Progenitor cell of endocrine pancreas (in vitro differentiated cells): ENCODE data around the gene FIGN. TPM values are rescaled to one million over a fixed set of nuclear protein-coding genes. Genes with fewer than 3 reads are reported as not detected.
A peak's percentile ranks its signal among the peaks of the same experiment; 100 is the strongest.

Source experiments
- DNase-seq: peaks from one replicate; pipeline ENCODE4 v3.0.0; 2021; ENCODE audit warnings: low spot score; ENCODE audit not compliant: unreplicated experiment
- H3K27ac Mint-ChIP-seq: 2 replicates; pipeline ENCODE4 v1.8.0; 2021; ENCODE audit warnings: mild to moderate bottlenecking, moderate library complexity, mixed read lengths
- H3K27me3 Mint-ChIP-seq: 2 replicates; pipeline ENCODE4 v1.8.0; 2021; ENCODE audit warnings: mixed read lengths
- H3K36me3 Mint-ChIP-seq: 2 replicates; pipeline ENCODE4 v1.8.0; 2022; ENCODE audit warnings: mixed read lengths; ENCODE audit not compliant: insufficient read depth
- H3K4me1 Mint-ChIP-seq: 2 replicates; pipeline ENCODE4 v1.8.0; 2021; ENCODE audit warnings: low read depth, mixed read lengths
- H3K4me3 Mint-ChIP-seq: 2 replicates; pipeline ENCODE4 v1.8.0; 2021; ENCODE audit warnings: low read depth, mild to moderate bottlenecking, moderate library complexity, mixed read lengths
- H3K9me3 Mint-ChIP-seq: 2 replicates; pipeline ENCODE4 v1.8.0; 2021; ENCODE audit warnings: low read depth, mixed read lengths
- total RNA-seq: library from RNA; stranded (reverse); gene quantifications from 2 replicates; pipeline ENCODE4 v1.2.1, GENCODE V29; 2021
- TF ChIP-seq, protein P1 (sequence below): fragments of 200-600 bp; sonication (generic); IDR thresholded peaks from one replicate; pipeline ENCODE4 v1.5.0; 2021; ENCODE audit warnings: antibody characterized with exemption, mild to moderate bottlenecking; ENCODE audit not compliant: unreplicated experiment

The FIGN gene
- total RNA-seq, 1 donor from 2014 or later = 18.0 TPM

DNA sequence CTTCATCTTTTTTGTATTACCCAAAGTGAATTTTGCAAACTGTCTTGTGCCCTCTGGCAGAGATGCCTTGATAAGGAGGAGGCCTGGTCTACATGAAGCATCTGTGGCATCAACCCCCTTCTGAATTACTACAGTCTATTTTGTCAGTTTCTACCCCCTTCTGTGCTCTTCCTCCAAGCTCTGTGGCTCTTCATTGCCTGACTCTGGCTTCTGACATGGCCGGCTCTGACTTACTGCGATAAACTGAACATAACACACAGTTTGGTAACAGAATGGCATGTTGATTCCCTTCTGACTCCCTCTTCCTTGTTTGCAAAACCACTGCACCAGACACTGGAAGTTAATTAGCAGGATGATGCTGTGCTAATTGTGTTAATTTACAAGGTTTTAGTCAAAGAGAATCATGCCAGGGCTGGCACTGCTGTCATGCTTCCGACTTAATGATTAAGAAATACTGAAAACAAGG lies 122.5 kb downstream of the FIGN start:
- Mint-ChIP-seq H3K36me3 (peaks cover 9% of the 10 kb centered on the region), H3K27me3 (no peaks in the 10 kb centered on the region), H3K4me1 (no peaks in the 10 kb centered on the region), H3K4me3 (no peak overlapping the region), H3K27ac (no peak overlapping the region), H3K9me3 (no peaks in the 10 kb centered on the region)
- no peak for DNase-seq
- TF ChIP-seq, protein P1, sequence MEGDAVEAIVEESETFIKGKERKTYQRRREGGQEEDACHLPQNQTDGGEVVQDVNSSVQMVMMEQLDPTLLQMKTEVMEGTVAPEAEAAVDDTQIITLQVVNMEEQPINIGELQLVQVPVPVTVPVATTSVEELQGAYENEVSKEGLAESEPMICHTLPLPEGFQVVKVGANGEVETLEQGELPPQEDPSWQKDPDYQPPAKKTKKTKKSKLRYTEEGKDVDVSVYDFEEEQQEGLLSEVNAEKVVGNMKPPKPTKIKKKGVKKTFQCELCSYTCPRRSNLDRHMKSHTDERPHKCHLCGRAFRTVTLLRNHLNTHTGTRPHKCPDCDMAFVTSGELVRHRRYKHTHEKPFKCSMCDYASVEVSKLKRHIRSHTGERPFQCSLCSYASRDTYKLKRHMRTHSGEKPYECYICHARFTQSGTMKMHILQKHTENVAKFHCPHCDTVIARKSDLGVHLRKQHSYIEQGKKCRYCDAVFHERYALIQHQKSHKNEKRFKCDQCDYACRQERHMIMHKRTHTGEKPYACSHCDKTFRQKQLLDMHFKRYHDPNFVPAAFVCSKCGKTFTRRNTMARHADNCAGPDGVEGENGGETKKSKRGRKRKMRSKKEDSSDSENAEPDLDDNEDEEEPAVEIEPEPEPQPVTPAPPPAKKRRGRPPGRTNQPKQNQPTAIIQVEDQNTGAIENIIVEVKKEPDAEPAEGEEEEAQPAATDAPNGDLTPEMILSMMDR = no peak

DNA sequence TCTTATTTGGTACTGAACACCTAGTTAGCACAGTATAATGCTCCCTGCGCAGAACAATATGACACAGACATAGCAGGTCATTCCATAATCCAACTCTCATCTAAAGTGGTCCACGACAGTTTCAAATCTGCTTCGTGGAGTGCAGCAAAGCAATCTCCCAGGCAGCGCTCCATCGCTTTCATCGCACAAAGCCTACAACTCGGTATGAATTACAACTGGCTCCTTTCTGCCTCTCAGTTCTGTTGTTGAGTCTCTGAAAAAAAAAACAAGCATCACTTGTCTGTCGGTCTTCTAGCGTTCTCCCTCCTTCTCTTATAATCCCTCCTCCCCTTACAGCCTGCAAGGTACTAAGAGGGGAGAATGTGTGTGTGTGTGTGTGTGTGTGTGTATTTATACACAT lies 123.5 kb downstream of the FIGN start:
- Mint-ChIP-seq H3K27me3 (no peaks in the 10 kb centered on the region), H3K4me3 (no peak overlapping the region), H3K36me3 (peaks cover 9% of the 10 kb centered on the region)

GRCh38 chr2:163611557-163611906 lies 124.3 kb downstream of the FIGN start:
- H3K36me3 Mint-ChIP-seq = peaks cover 9% of the 10 kb centered on the region
- no peaks in the 10 kb centered on the region for H3K9me3 Mint-ChIP-seq
- H3K4me1 Mint-ChIP-seq = peaks cover 4% of the 10 kb centered on the region
- TF ChIP-seq, protein P1 = no peak
- no peak overlapping the region for H3K27ac Mint-ChIP-seq
- no peaks in the 10 kb centered on the region for H3K27me3 Mint-ChIP-seq
- H3K4me3 Mint-ChIP-seq = no peak overlapping the region
- no peak for DNase-seq

More for the DNA sequence above, 123.5 kb downstream of the FIGN start:
- H3K27ac Mint-ChIP-seq = no peak overlapping the region
- TF ChIP-seq, protein P1 = no peak
- no peaks in the 10 kb centered on the region for H3K4me1 Mint-ChIP-seq
- H3K9me3 Mint-ChIP-seq = no peaks in the 10 kb centered on the region
- no peak for DNase-seq

- H3K27ac Mint-ChIP-seq = no peak overlapping the region
- no peak for DNase-seq
Observed at GRCh38 chr2:163610817-163611556, 124.8 kb downstream of the FIGN start.

DNA sequence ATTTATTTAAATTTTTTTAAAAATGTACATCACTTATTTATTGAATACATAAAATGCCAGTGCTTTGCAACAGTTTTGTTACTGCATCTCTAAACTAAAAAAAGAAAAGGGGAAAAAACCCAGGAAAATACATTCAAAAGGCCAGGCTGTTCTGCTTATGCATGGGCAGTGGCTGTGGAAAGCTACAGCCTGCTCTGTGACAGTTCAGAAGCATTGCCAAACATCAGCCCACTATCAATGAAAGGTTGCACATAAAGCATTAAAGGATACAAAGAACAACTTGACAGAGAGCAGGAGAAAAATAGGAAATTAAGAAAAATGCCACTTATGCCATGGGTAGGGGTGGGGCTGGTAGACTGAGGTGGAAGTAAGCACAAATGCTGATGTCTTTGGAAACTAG lies 128.2 kb downstream of the FIGN start:
- TF ChIP-seq, protein P1 = no peak
- Mint-ChIP-seq H3K4me1 (peaks cover 27% of the 10 kb centered on the region), H3K27me3 (no peaks in the 10 kb centered on the region), H3K36me3 (peaks cover 9% of the 10 kb centered on the region), H3K9me3 (no peaks in the 10 kb centered on the region), H3K4me3 (no peak overlapping the region), H3K27ac (no peak overlapping the region)
- no peak for DNase-seq

More at GRCh38 chr2:163610817-163611556, 124.8 kb downstream of the FIGN start:
- Mint-ChIP-seq H3K36me3 (peaks cover 9% of the 10 kb centered on the region), H3K4me1 (peaks cover 9% of the 10 kb centered on the region), H3K9me3 (no peaks in the 10 kb centered on the region), H3K4me3 (no peak overlapping the region), H3K27me3 (no peaks in the 10 kb centered on the region)
- TF ChIP-seq, protein P1 = peak; percentile 30
